GM23338 (cell line): ENCODE results near the gene TULP4. TPM values are rescaled to one million over a fixed set of nuclear protein-coding genes. Genes with fewer than 3 reads are reported as not detected.

Experiments used
- ATAC-seq: fragments of 200-7000 bp; cut with Tn5 transposase; 3 replicates; pipeline ENCODE4 v1.9.1; 2020
- DNase-seq: peaks from one replicate; pipeline ENCODE4 v3.0.0-alpha.2; 2015; ENCODE audit warnings: low spot score
- H2AFZ ChIP-seq: fragments of 200-600 bp; sonication (generic); 2 replicates; pipeline ENCODE4 v1.8.0; 2016; ENCODE audit warnings: antibody characterized with exemption, mild to moderate bottlenecking, moderate library complexity
- H3F3A ChIP-seq: fragments of 200-600 bp; sonication (generic); replicated peaks from 2 replicates; pipeline ENCODE4 v1.8.0; 2017; ENCODE audit warnings: antibody characterized with exemption, mixed run types, low read depth
- H3K27ac ChIP-seq: fragments of 200-600 bp; sonication (generic); 2 replicates; pipeline ENCODE4 v1.6.1; 2016; ENCODE audit warnings: low read depth
- H3K27me3 ChIP-seq: fragments of 200-600 bp; sonication (generic); 2 replicates; pipeline ENCODE4 v1.8.0; 2016; ENCODE audit warnings: mild to moderate bottlenecking, mixed run types, moderate library complexity; ENCODE audit not compliant: insufficient read depth
- H3K36me3 ChIP-seq: fragments of 200-600 bp; sonication (generic); 2 replicates; pipeline ENCODE4 v1.8.0; 2016; ENCODE audit warnings: mild to moderate bottlenecking; ENCODE audit not compliant: insufficient read depth
- H3K4me1 ChIP-seq: fragments of 200-600 bp; sonication (generic); 2 replicates; pipeline ENCODE4 v1.8.0; 2016; ENCODE audit warnings: mild to moderate bottlenecking, moderate library complexity; ENCODE audit not compliant: insufficient read depth
- H3K4me2 ChIP-seq: fragments of 200-600 bp; sonication (generic); 2 replicates; pipeline ENCODE4 v1.7.1; 2017; ENCODE audit warnings: mixed run types
- H3K4me3 ChIP-seq: fragments of 200-600 bp; sonication (generic); 2 replicates; pipeline ENCODE4 v1.6.1; 2016; ENCODE audit warnings: mixed run types
- H3K79me2 ChIP-seq: fragments of 200-600 bp; sonication (generic); replicated peaks from 2 replicates; pipeline ENCODE4 v1.8.0; 2017; ENCODE audit warnings: mild to moderate bottlenecking; ENCODE audit not compliant: insufficient read depth
- H3K9me2 ChIP-seq: fragments of 200-600 bp; sonication (generic); 2 replicates; pipeline ENCODE4 v1.8.0; 2017; ENCODE audit not compliant: insufficient read depth
- H4K20me1 ChIP-seq: fragments of 200-600 bp; sonication (generic); replicated peaks from 2 replicates; pipeline ENCODE4 v1.8.0; 2017; ENCODE audit warnings: mild to moderate bottlenecking; ENCODE audit not compliant: insufficient read depth
- H3K27ac Mint-ChIP-seq: 2 replicates; pipeline ENCODE4 v1.8.0; 2020; ENCODE audit warnings: inconsistent platforms, mild to moderate bottlenecking, moderate library complexity, mixed read lengths
- H3K27me3 Mint-ChIP-seq: 3 replicates; pipeline ENCODE4 v1.8.0; 2022; ENCODE audit warnings: low read depth, mild to moderate bottlenecking, moderate library complexity, mixed read lengths, inconsistent platforms; ENCODE audit not compliant: insufficient read depth, poor library complexity
- H3K36me3 Mint-ChIP-seq: 3 replicates; pipeline ENCODE4 v1.8.0; 2021; ENCODE audit warnings: low read depth, mild to moderate bottlenecking, inconsistent platforms, moderate library complexity, mixed read lengths
- H3K4me1 Mint-ChIP-seq: 3 replicates; pipeline ENCODE4 v1.8.0; 2020; ENCODE audit warnings: mild to moderate bottlenecking, inconsistent platforms, mixed read lengths
- H3K4me3 Mint-ChIP-seq: 3 replicates; pipeline ENCODE4 v1.8.0; 2021; ENCODE audit warnings: moderate library complexity, mild to moderate bottlenecking, inconsistent platforms, mixed read lengths
- H3K9me3 Mint-ChIP-seq: 3 replicates; pipeline ENCODE4 v1.8.0; 2020; ENCODE audit warnings: moderate library complexity, mild to moderate bottlenecking, inconsistent platforms, mixed read lengths
- CREB1 ChIP-seq: fragments of 250-450 bp; sonication (Bioruptor Pico); IDR thresholded peaks from 2 replicates; pipeline ENCODE4 v1.5.0; 2020; ENCODE audit warnings: low read depth, mild to moderate bottlenecking, moderate library complexity
- CTCF ChIP-seq, 2 experiments: fragments of 200-600 bp in 1 of 2; sonication (generic) in 1 of 2; conservative IDR thresholded peaks; 2 replicates each; pipeline versions ENCODE4 v1.5.1 to v1.6.1; 2016 to 2017; ENCODE audit warnings: antibody characterized with exemption in 2 of 2, low read depth in 2 of 2, mild to moderate bottlenecking in 2 of 2, moderate library complexity in 1 of 2
- ETS1 ChIP-seq: IDR thresholded peaks from 2 replicates; pipeline ENCODE4 v1.6.1; 2016; ENCODE audit warnings: antibody characterized with exemption
- EZH2 ChIP-seq: fragments of 200-600 bp; sonication (generic); IDR thresholded peaks from one replicate; pipeline ENCODE4 v1.8.0; 2017; ENCODE audit warnings: antibody characterized with exemption, mild to moderate bottlenecking, low read depth; ENCODE audit not compliant: unreplicated experiment
- EZH2phosphoT487 ChIP-seq: fragments of 200-600 bp; sonication (generic); IDR thresholded peaks from one replicate; pipeline ENCODE4 v1.8.1; 2018; ENCODE audit warnings: antibody characterized with exemption; ENCODE audit not compliant: unreplicated experiment
- JUNB ChIP-seq: IDR thresholded peaks from one replicate; pipeline ENCODE4 v1.6.1; 2016; ENCODE audit warnings: antibody characterized with exemption; ENCODE audit not compliant: unreplicated experiment
- NANOG ChIP-seq: IDR thresholded peaks from 2 replicates; pipeline ENCODE4 v1.6.1; 2016; ENCODE audit warnings: antibody characterized with exemption, borderline replicate concordance
- POLR2AphosphoS5 ChIP-seq: IDR thresholded peaks from 2 replicates; pipeline ENCODE4 v1.6.1; 2016; ENCODE audit warnings: antibody characterized with exemption, low read depth
- REST ChIP-seq: IDR thresholded peaks from one replicate; pipeline ENCODE4 v1.6.1; 2018; ENCODE audit warnings: antibody characterized with exemption; ENCODE audit not compliant: unreplicated experiment
- STAT1 ChIP-seq: IDR thresholded peaks from one replicate; pipeline ENCODE4 v1.6.1; 2016; ENCODE audit warnings: antibody characterized with exemption; ENCODE audit not compliant: unreplicated experiment
- ZNF114 ChIP-seq: fragments of 250-450 bp; sonication (Bioruptor Pico); IDR thresholded peaks from 2 replicates; pipeline ENCODE4 v1.5.0; 2020; ENCODE audit warnings: mild to moderate bottlenecking, moderate library complexity
- ZNF331 ChIP-seq: fragments of 250-450 bp; sonication (Bioruptor Pico); IDR thresholded peaks from 2 replicates; pipeline ENCODE4 v1.5.0; 2020; ENCODE audit warnings: low read depth, mild to moderate bottlenecking, moderate library complexity
- ZNF462 ChIP-seq: fragments of 250-450 bp; sonication (Bioruptor Pico); IDR thresholded peaks from 2 replicates; pipeline ENCODE4 v1.5.0; 2020; ENCODE audit warnings: mild to moderate bottlenecking, moderate library complexity
- polyA plus RNA-seq: library from polyadenylated mRNA; unstranded; fragments of >200 nt; fragmentation: Nextera tagmentation; extraction: Ambion mirVana; gene quantifications from 2 replicates; pipeline ENCODE4 v1.2.1, GENCODE V29; 2016
- total RNA-seq: library from RNA; depleted of rRNA; stranded (reverse); fragments of >200 nt; shearing (Covaris generic); gene quantifications from 2 replicates; pipeline ENCODE4 v1.2.3, GENCODE V29; 2014

Gene TULP4
- total and polyA plus RNA-seq, 2 experiments from 2014 or later, result 31.2 to 50.2 TPM

- Histone ChIP-seq H3K27ac (no peak overlapping the region), H3F3A (0 out of 2 replicates have a peak, but pooled peaks cover 7% of the 10 kb centered on the region), H3K4me2 (peak overlapping the region; percentile 69), H4K20me1 (no peaks in the 10 kb centered on the region), H3K4me3 (peak overlapping the region; percentile 48), H3K9me2 (no peaks in the 10 kb centered on the region), H3K79me2 (no peaks in the 10 kb centered on the region), H3K4me1 (peaks cover 6% of the 10 kb centered on the region; the same call in 1 of the 2 replicates), H3K36me3 (no peaks in the 10 kb centered on the region), H3K27me3 (peaks cover 19% of the 10 kb centered on the region), H2AFZ (peak overlapping the region; percentile 74)
- peaks cover 32% of the 10 kb centered on the region for H3K27me3 Mint-ChIP-seq
- no peaks in the 10 kb centered on the region for H3K9me3 Mint-ChIP-seq
- H3K4me3 Mint-ChIP-seq, result no peak overlapping the region
- no peak for DNase-seq
- TF ChIP-seq EZH2phosphoT487, result no peak
- no peak for TF ChIP-seq JUNB
- no peak for TF ChIP-seq ETS1
- no peak for TF ChIP-seq ZNF331 (CRISPR knock-in tag)
- TF ChIP-seq CTCF (conservative IDR thresholded peaks at IDR 0.05; ENCODE audit: low read depth in 2 of 2), result no peak
- TF ChIP-seq REST, result no peak
- TF ChIP-seq STAT1, result no peak
- TF ChIP-seq CREB1 (CRISPR knock-in tag), result no peak
- no peak for TF ChIP-seq EZH2
- no peak for TF ChIP-seq NANOG
- TF ChIP-seq ZNF462 (CRISPR knock-in tag), result no peak
- no peak for TF ChIP-seq POLR2AphosphoS5
- no peak for TF ChIP-seq ZNF114
- H3K27ac Mint-ChIP-seq, result no peak overlapping the region
- H3K36me3 Mint-ChIP-seq, result no peaks in the 10 kb centered on the region
- no peak for ATAC-seq
- peaks cover 23% of the 10 kb centered on the region for H3K4me1 Mint-ChIP-seq
Measured at GRCh38 chr6:158517581-158517980, 205.3 kb downstream of the TULP4 start.
